Measurements from ENCODE around the gene IP6K2.

The IP6K2 gene

DNA sequence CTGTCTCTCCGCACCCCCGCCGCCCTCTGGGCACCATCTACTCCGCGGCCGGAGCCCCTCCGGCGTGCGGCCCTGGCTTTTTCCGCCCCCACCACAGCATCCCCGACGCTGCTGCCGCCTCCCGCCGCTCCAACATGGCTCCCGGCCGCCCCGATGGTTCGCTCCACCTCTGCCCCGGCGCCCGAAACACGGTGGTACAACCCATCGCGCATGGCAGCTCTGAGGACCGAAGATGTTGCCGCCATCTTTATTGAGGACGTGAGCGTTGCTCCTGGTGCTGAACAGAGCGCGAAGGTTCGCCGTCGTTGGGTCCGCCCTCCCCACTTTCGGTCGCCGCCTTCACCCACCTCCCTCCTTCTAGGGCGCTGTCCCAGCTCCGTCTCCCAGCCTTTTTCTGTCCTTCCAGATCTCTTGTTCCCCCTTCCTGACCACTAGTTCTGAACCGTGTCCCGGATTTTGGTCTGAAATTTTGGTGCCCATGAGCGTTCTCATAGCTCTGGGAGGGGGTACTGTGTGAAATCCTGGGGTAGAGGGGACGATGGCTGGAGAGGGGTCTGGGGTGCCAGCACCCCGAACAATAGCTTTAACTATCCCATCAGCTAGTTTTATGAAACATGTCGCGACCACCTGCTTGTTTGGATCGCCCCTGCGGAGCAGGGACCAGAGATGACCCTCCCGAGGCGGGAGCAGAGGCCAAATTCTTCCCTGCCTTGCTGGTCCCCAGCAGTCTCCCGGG, 54.1 kb downstream of the IP6K2 start, which contains the start of gene CELSR3:
Gene CELSR3 (minus strand): TSS at position 134 of the 736 bp plus-strand sequence. CDS start 252 bp downstream, outside the sequence.
- peak; percentile 42 for DNase-seq

DNA sequence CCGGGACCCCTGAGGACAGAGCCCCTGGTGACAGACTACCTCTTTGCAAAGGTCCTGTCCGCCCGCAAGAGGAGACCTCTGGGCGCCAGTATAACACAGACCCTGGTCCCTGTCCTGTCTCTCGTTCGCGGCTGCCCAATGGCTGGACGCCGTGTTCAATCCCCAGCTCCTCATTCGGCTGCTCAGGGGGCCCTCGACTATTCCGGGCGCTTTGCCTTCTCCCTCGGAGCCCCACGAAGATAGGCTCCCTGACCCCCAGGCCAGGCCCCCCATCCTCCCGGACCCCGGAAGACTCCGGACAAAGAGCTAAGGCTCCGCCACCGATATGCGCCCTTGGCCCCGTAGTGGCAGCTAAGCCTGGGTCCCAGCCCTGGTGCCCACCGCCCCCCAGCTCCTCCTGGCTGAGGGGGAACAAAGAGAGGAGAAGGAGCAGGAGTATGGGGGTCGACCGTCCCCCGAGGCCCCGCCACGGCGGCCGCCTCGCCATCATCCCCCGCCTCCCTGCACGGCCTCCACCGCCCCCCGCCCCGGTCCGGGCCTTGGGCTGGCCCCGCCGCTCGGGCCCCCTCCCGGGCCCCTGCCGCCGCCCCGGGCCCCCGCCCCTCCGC, 54.8 kb downstream of the IP6K2 start:
- no peak for DNase-seq

DNA sequence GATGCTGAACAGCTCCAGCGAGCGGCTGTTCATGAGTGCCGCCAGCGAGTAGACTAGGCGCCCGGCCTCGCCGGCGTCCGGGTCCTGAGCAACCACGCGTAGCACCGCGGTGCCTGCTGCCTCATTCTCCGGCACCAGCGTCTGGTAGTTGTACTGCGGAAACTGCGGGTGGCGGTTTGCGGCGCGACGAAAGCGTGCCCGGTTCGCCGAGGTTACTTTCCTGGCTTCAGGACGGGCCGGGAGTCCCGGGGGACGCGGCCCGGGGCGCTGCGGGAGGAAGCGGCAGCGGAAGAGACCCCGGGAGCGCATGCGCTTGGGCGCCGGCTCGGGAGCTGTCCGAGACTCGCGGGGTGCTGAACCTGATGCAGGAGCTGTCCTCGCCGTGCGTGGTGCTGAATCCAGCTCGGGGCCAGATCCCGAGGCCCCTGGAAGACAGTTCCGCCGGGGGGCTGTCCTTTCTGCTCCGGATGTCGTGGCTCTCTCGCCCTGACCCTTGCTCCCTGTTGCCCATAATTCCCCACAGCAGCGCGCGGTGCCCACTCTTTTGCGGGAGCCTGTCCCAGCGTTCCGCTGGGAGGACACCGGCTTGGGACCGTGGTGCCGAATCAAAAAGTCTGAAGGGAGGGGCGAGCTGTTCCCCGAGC, 55.4 kb downstream of the IP6K2 start:
- DNase-seq, result no peak

DNA sequence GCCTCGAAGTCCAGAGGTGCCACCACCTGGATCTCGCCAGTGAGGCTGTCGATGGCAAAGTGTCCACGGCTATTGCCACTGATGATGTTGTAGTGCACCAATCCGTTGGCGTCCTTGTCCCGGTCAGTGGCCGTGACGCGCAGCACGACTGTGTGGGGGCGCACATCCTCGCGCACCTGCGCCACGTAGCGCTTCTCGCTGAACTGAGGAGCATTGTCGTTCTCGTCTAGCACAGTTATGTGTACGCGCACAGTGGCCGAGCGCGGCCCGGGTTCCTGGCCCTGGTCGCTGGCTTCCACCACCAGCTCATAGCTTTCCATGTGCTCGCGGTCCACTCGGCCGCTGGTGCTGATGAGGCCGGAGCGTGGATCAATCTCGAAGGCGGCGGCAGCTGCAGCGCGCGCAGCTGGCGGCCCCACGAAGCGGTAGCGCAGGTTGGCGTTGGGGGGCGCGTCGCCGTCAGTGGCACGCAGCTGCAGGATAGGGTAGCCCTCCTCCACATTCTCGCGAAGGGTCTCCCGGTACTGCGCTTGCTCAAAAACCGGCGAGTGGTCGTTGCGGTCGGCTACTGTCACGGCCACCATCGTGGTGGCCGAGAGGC, 56.1 kb downstream of the IP6K2 start:
- DNase-seq, result no peak

DNA sequence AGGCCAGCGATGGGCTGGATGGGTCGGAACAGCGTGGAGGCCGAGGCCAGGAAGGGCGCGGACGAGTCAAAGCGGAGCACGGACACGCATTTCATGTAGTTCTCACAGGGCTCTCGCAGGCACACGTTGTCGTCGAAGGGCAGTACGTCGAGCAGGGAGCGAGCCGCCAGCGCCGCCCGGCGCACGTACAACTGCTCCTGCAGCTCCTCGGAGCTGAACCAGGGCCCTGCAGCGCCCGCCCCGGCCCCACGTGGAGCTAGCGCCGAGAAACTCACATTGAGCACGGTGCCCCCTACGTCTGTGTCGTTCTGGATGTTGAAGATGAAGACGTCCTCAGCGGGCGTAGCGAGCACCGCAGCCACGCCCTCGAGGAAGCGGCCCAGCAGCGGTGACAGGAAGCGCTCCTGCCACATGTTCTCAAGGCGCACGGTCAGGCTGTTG, 60.2 kb downstream of the IP6K2 start:
- DNase-seq, result no peak

DNA sequence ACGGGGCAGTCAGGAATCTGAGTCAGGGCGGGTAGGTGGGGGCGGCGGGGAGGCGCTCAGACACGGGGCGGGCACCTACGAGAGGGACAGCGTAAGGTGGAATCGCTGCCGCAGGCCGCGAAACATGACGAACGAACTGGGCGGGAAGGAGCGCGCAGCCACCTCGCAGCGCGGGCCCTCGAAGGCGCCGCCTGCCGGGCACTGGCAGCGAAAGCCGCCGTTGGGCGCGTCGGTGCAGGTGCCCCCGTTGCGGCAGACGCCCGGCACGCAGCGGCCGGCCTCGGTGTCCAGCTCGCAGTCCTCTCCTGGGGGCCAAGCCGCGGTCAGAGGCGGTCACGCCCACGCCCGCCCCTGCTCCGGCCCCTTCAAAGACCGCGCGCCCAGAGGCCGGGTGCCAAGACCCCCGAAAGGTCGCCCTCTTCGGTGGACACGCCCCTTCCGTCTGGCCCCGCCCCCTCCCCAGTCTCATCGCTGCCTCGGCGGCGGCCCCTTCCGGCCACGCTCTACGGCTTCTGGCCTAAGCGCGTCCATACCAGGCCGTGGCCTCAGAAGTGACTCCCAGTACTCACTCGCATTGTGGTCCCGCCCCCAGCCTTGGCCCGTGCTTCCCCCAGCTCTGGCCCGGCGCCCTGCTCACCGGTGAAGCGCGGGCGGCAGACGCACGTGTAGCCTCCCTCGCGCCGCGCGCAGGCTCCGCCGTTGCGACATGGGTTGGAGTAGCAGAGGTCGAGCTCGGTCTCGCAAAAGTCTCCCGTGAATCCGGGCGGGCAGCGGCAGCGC, 60.8 kb downstream of the IP6K2 start:
- DNase-seq, result no peak

DNA sequence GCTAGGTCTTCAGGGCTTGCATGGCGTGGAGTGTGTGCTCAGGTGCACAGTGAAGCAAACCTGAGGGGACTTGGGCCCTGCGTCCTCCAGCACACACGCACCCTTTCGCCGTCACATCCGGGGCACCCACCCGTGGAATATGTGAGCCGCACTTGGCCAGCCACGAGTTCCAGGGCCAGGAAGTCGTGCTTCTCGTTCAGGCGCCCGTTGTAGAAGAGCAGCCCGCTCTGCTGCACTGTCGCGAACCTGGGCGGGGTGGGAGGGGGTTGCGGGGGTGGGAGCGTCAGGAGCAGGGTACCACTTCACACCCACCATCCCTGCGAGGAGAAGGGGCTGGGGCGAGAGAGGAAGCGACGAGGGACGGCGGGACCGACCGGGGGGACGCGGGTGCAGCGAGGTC, 61.4 kb downstream of the IP6K2 start:
- no peak for DNase-seq

DNA sequence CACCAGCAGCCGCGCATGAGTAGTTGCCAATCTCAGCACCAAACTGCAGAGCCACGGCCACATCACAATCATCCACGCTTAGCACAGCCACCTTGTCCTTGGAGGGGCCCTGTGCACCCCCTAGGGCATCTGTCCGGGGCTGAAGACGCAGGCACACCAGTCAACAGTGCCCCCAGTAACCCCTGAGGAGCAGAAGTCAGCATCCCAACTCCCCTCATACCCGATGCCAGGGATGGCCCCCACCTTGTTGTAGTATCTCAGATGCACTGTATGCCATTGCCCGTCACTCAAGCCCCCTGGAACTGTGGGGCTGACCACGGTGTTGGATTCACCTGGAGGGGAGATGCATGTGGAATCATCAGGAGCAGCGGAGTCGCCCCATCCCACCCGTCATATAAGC, 62.0 kb downstream of the IP6K2 start:
- no peak for DNase-seq

DNA sequence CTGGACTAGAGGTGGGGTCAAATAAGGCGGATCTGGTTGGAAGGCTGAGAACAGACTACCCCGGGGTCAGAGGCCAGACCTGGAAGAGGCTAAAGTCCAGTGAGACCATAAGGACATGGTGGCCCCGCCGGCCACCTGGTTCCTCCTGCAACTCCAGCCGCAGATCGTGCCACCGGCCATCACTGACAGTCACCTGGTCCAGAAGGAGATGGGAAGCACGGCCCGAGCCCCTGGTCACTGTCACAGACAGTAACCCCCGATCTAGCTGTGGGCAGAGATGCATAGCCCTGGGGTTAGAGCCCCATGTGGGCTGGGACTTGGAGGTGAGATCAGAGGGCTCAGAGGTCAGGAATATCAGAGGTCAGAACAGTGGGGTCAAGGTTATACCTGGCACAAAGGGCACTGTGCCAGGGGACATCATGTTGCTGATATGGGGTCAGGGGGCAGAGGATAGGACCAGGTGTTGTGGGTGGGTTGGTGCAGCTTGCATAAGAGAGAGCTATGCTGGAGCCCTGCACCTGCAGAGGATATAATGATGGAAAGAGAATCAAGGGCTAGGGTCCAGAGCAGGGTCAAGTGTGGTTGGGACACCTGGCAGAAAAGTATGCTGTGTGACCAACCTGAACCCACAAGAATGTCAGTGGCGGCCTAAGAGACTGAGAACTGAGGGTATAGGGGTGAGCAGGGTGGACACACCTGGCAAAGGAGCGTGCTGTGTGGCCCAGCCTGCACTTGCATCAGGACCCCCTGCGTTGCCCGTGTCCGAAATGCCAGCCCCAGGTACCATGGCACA, 63.9 kb downstream of the IP6K2 start:
- DNase-seq, result no peak

DNA sequence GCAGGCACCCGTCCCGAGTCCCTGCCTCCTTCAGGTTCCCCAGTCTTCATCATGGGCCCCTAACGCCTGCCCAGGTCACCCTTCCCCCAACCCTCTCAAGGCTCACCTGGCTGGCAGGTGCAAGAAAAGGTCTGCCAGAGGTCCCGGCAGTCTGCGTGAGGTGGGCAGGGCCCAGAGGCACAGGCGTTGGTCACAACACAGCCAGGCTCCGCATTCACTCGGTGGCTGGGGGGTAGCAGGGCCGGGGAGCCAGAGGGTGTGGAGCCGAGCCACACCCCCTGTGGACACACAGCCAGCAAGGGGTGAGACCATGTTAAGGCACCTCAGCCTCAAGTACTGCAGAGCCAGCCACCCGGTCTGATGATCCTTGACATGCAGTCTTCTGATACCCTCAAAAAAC, 65.2 kb downstream of the IP6K2 start:
- no peak for DNase-seq

DNA sequence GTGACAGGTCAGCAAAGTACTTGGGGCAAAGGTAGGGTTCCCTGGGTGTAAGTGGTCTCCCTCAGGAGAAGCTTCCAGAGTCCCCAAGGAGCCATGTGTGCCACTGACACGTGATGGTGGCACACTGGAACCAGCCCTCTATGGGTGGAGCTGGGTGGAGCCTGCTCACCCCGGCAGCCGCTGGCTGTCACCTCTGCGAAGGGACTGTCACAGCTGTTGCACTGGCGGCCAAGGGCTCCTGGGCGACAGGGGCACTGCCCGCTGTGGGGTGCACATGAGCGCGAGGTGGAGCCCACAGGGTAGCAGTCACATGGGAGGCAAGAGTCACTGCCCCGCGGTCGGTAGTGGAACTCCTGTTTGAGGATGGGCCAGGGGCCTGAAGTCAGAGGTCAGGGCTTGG, 66.3 kb downstream of the IP6K2 start:
- no peak for DNase-seq

DNA sequence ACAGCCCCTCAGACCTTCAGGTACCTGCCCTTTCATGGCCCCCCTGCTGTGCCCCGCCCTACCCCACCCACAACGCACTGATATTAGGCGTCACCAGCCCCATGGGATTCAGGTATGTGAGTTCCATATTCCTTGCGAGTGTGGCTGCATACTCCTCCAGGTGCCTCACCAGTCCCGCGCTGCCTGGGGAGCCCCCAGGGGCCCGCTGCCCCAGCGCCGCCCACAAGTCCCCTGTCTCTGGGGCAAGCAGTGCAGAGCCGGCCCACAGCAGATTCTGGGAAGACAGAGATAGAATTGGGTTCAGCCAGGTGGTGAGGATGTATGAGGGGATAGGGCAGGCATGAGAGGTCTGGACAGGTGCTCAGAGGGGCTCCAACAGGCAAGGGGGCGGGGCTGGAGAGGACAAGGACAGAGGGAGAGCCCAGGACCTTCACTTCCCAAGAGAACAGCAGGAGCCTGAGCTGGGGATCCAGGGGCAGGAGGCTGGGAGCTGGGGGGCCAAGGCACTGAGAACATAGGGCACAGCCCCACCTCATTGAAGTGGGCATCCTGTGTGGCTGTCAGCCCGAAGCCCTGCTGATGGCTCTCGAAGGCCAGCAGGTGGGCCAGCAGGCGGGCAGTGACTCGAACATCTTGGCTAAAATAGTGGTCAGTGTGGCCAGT, 68.7 kb downstream of the IP6K2 start:
- DNase-seq, result no peak

DNA sequence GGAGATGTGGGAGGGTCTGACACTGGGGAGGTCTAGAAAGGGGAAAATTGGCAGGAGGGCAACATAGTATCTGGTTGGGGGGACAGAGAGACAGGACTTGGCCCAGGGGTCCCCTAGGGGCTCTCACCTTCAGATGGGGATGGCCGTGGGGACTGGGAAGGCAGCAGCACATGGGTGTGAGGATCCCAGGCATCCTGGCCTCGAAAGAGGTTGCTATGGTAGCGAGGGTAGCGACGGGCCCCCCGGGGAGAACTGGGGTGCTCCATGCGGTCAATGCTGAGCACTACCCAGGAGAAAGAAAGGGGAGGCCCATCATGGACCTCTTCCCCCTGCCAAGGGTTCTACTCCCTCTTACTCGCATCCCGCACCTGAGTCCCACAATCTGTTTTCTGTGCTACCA, 69.3 kb downstream of the IP6K2 start:
- no peak for DNase-seq

DNA sequence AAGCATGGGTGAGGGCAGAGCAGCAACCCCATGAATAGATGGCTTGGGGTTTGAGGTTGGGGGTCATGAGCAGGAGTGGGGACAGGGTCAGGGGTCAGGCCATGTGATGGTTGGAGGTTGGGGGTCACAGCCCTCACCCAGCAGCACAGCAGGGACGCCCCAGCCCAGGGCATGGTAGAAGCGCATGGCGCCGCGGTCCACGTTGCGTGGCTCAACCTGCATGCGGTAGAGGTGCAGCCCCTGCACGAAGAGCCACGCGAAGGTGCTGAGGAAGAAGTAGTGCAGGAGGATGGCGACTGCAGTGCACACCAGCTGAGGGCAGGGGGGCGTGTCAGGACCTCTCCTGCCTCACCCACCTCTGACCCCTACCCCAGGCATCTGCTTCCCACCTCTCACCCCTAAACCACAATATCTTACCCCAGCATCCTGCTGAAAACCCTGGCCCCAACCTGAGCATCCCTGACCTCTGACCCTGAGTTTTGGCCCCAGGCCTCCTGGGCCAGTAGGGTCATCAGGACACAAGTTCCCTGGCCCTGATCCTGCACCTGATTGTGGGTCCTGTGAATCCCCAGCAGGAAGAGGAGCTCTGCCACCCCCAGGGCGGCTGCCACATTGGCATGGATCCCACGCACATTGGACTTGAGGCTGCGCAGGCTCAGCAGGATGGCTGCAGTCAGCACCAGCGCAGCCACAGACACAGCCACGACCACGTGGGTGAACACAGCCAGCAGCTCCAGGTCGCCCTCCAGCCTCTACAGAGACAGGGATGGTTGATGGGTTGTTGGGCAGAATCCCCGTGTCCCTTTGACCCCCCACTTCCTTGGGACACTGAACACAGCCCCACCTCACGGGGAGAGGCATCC, 71.9 kb downstream of the IP6K2 start:
- no peak for DNase-seq

DNA sequence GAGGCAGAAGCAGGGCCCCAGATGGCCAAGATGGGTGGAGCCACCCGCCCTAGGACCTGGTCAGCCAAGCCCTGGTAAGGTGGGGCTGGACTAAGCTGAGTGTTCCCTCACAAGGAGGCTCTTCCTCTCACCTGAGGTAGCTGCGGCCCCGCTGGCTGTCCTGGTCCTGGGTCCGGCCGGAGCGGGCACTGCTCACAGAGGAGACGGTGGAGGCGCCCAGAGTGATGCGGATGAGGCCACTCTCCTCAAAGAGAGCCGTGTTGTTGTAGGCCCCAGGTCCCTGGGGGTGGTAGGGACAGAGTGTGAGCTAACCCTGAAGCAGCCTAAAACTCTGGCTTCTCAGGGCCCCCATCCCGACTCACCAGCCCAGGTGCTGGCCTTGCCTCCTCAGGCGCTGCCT, 74.4 kb downstream of the IP6K2 start:
- no peak for DNase-seq

DNA sequence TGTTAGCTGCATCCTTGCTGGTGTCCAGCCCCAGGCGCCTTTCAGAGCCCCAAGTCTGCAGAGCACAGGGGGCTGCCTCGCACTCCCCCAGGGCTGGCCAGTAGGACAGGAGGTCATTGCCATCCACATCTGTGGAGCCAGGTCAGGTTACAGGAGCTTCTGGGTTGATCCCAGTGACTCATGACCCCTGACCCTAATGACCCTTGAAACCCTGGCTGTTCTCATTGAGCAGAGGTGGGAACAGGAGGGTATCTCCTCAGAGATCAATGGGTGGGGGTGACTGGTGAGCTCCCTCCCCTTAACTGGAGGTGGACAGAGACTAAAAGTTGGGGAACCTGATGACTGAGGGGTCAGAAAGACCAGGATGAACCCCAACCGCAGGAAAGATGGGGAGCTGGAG, 75.6 kb downstream of the IP6K2 start:
- DNase-seq, result no peak

DNA sequence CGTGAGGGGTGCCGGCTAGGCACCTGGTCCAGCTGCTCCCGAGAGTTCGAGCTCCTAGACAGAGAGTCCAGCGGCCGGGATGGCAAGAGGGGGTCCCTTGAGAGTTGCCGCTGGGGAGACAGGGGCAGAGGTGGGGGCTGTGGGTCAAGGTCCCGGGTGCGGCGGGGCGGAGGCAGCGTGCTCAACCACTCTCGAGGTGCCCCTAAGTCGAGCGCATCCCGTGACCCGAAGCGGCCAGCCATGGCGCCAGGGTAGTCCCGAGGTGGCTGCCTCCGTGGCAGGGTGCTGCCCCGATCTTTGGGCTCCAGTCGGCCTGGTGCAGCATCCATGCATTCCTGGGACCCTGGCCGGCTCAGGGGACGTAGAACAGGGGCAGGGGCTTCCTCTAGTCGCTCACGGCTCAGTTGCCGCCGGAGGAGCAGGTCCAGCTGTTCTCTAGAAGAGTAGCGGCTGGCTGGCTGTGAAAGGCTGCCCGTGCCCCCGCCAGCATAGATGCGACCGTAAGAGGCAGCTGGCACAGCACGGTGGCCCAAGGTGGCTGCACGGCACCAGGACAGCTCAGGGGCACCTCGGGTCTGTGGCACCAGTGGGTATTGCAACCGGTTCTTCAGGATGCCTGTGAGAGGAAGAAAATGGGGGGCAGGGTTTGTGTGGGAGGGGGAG, 76.9 kb downstream of the IP6K2 start:
- DNase-seq, result no peak
